Caco-2 (cell line): Measurements from ENCODE around the gene CKMT1B. TPM values are rescaled to one million over a fixed set of nuclear protein-coding genes. Genes with fewer than 3 reads are reported as not detected.
"Not testable (repeated sequence)": the region's sequence is repeated elsewhere in the genome, so short reads cannot be mapped to it uniquely, and the experiment has no call there.

Experiments
- BruUV-seq: library from RNA; stranded (reverse); fragments of 400-500 nt; replicated peaks from 2 replicates; lab custom pipeline; 2021; lab: Mats Ljungman, UMichigan
- CTCF ChIA-PET: fragments of 300-600 bp; sonication (Branson Sonifier 250); formaldehyde crosslinking; loops from one replicate; lab custom pipeline; 2022; ENCODE audit warnings: antibody characterized with exemption; lab: Charles Lee
- POLR2A ChIA-PET: fragments of 300-600 bp; sonication (Branson Sonifier 250); formaldehyde crosslinking; loops from one replicate; lab custom pipeline; 2022; ENCODE audit warnings: antibody characterized with exemption; lab: Charles Lee
- DNase-seq, 2 experiments: peaks; one replicate each; pipeline versions ENCODE4 v3.0.0 to v3.0.0-alpha.2; 2020 to 2022
- H3K27me3 ChIP-seq: replicated peaks from 2 replicates; pipeline ENCODE4 v1.6.0; 2011; ENCODE audit warnings: low read length; ENCODE audit not compliant: control insufficient read depth, insufficient read depth
- H3K36me3 ChIP-seq: 2 replicates; pipeline ENCODE4 v1.5.1; 2011; ENCODE audit warnings: low read length; ENCODE audit not compliant: control insufficient read depth, insufficient read depth
- H3K4me1 ChIP-seq: fragments of 250-450 bp; sonication (Bioruptor Pico); 2 replicates; pipeline ENCODE4 v1.5.1; 2020; ENCODE audit warnings: mild to moderate bottlenecking
- H3K4me3 ChIP-seq: 2 replicates; pipeline ENCODE4 v1.5.1; 2011; ENCODE audit warnings: low read depth, mild to moderate bottlenecking, control low read depth, low read length
- H3K9me3 ChIP-seq: fragments of 250-450 bp; sonication (Bioruptor Pico); 2 replicates; pipeline ENCODE4 v1.5.1; 2020; ENCODE audit warnings: mild to moderate bottlenecking, moderate library complexity
- H3K27ac Mint-ChIP-seq: one replicate; pipeline ENCODE4 v1.8.0; 2022; ENCODE audit warnings: mixed read lengths; ENCODE audit not compliant: unreplicated experiment
- H3K27me3 Mint-ChIP-seq: one replicate; pipeline ENCODE4 v1.8.0; 2022; ENCODE audit warnings: mixed read lengths; ENCODE audit not compliant: insufficient read depth, unreplicated experiment
- H3K36me3 Mint-ChIP-seq: one replicate; pipeline ENCODE4 v1.8.0; 2022; ENCODE audit warnings: mild to moderate bottlenecking, mixed read lengths; ENCODE audit not compliant: insufficient read depth, unreplicated experiment
- H3K4me1 Mint-ChIP-seq: one replicate; pipeline ENCODE4 v1.8.0; 2022; ENCODE audit warnings: low read depth, mixed read lengths; ENCODE audit not compliant: unreplicated experiment
- H3K4me3 Mint-ChIP-seq: one replicate; pipeline ENCODE4 v1.8.0; 2022; ENCODE audit warnings: mild to moderate bottlenecking, moderate library complexity, mixed read lengths; ENCODE audit not compliant: unreplicated experiment
- H3K9me3 Mint-ChIP-seq: one replicate; pipeline ENCODE4 v1.8.0; 2022; ENCODE audit warnings: mixed read lengths; ENCODE audit not compliant: unreplicated experiment
- CTCF ChIP-seq, 2 experiments: fragments of 200-600 bp in 1 of 2; IDR thresholded peaks; 1 replicate in 1 of 2; 2 replicates in 1 of 2; pipeline versions ENCODE4 v1.5.1 to v1.8.0; 2011 to 2022; ENCODE audit warnings: antibody characterized with exemption in 1 of 2, control low read depth in 1 of 2, inconsistent platforms in 1 of 2, low read depth in 1 of 2, low read length in 1 of 2, mild to moderate bottlenecking in 1 of 2, moderate library complexity in 1 of 2; ENCODE audit not compliant: insufficient read depth in 1 of 2, severe bottlenecking in 1 of 2, unreplicated experiment in 1 of 2
- intact Hi-C: fragments of 100-400 bp; cut with micrococcal nuclease; formaldehyde crosslinking; loops from one replicate; pipeline ENCODE4 v1.10.0; 2022; ENCODE audit not compliant: unreplicated experiment
- total RNA-seq: library from RNA; stranded (reverse); gene quantifications from 2 replicates; pipeline ENCODE4 v1.2.3, GENCODE V29; 2022

CKMT1B gene
- total RNA-seq, 1 experiment from 2014 or later, result 1.6 TPM

- intact Hi-C loops, result no loop called here
- Mint-ChIP-seq H3K9me3 (no peaks in the 10 kb centered on the region), H3K27me3 (no peaks in the 10 kb centered on the region), H3K4me1 (no peaks in the 10 kb centered on the region), H3K36me3 (no peaks in the 10 kb centered on the region), H3K27ac (no peak overlapping the region), H3K4me3 (no peak overlapping the region)
- Histone ChIP-seq H3K27me3 (no peaks in the 10 kb centered on the region), H3K36me3 (peaks cover 1% of the 10 kb centered on the region; the same call in 1 of the 2 replicates), H3K9me3 (no peaks in the 10 kb centered on the region), H3K4me1 (no peaks in the 10 kb centered on the region), H3K4me3 (no peak overlapping the region)
- no peak for TF ChIP-seq CTCF (IDR thresholded peaks at IDR 0.05; ENCODE audit: insufficient read depth in 1 of 2, low read depth in 1 of 2, low read length in 1 of 2, severe bottlenecking in 1 of 2, unreplicated experiment in 1 of 2)
- POLR2A ChIA-PET, result no interaction called here
- CTCF ChIA-PET, result no interaction called here
- DNase-seq, result no peak
- BruUV-seq, result no TSS peak
Observed at GRCh38 chr15:43552986-43553385, 40.8 kb upstream of the CKMT1B start.

GRCh38 chr15:43562753-43563152 lies 31.1 kb upstream of the CKMT1B start:
- H3K9me3 ChIP-seq, H3K36me3 Mint-ChIP-seq, H3K36me3 ChIP-seq, H3K4me3 Mint-ChIP-seq, intact Hi-C loops, POLR2A ChIA-PET, H3K4me1 ChIP-seq, DNase-seq, H3K4me3 ChIP-seq, H3K27ac Mint-ChIP-seq, BruUV-seq, H3K27me3 Mint-ChIP-seq, CTCF ChIA-PET, H3K27me3 ChIP-seq, H3K4me1 Mint-ChIP-seq, H3K9me3 Mint-ChIP-seq: not testable (repeated sequence)

DNA sequence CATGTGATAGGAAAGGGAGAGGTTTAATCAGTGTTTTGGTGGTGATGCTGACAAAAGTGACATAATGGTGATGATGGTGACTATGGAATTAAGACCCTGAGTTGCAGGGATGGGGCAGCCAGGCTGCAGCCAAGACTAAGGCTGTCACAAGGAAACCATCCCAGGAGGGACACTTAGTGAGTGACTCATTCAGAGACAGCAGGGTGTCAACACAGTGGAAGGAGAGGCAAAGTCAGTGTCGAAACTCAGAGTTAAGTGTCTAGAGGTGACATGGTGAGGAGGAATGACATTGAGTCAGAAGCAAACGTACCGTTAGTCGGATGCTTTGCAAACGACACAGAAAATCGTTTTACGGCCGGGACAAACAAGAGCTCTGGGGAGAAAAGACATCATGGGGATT lies 30.0 kb upstream of the CKMT1B start:
- intact Hi-C loops, H3K27me3 ChIP-seq, H3K36me3 Mint-ChIP-seq, BruUV-seq, H3K4me1 ChIP-seq, H3K4me3 Mint-ChIP-seq, H3K9me3 Mint-ChIP-seq, DNase-seq, H3K36me3 ChIP-seq, POLR2A ChIA-PET, H3K4me3 ChIP-seq, CTCF ChIA-PET, H3K27ac Mint-ChIP-seq, H3K9me3 ChIP-seq, H3K4me1 Mint-ChIP-seq, H3K27me3 Mint-ChIP-seq: not testable (repeated sequence)

DNA sequence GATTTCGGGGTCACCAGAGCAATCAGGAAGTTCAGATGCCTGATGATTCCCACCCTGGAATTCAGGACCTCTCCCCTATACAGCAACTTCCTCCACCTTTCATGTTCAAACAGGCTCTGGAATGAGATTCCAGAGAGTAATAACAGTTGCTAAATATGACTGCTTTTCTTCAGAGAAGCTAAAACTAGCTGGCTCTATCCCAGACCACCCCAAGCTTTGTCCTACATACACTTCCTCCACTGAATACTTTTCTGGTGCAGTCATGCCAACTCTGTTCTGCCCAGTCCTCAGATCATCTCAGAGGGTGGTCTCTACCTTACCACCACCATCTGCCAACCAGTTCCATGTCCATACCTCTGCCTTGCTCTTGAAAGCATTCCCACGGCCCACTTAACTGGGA lies 27.2 kb upstream of the CKMT1B start:
- H3K9me3 ChIP-seq, H3K4me1 ChIP-seq, BruUV-seq, H3K36me3 ChIP-seq, H3K4me3 Mint-ChIP-seq, H3K27ac Mint-ChIP-seq, H3K27me3 Mint-ChIP-seq, H3K36me3 Mint-ChIP-seq, H3K9me3 Mint-ChIP-seq, H3K27me3 ChIP-seq, H3K4me1 Mint-ChIP-seq, CTCF ChIA-PET, H3K4me3 ChIP-seq, intact Hi-C loops, POLR2A ChIA-PET, DNase-seq: not testable (repeated sequence)

DNA sequence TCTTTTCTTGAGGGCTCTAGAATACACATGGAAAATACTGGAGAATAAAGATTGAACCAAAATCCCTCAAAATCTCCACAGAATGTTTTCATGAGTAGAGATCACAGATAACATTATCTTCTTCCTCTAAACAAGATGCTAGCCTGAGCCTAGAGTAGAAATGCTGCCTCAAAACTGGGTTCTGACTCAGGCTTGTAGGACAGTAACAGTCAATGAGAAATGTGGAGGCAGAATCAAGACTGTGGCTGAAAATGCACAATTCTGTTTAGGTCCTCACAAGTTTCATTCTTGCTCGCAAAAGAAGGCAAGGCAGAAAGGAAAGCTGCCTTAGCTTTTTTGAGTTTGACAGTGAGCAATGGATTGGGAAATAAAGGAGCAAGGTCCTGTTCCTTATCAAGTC lies 19.2 kb upstream of the CKMT1B start:
- H3K9me3 Mint-ChIP-seq, intact Hi-C loops, BruUV-seq, CTCF ChIA-PET, DNase-seq, H3K36me3 ChIP-seq, H3K9me3 ChIP-seq, H3K4me3 Mint-ChIP-seq, POLR2A ChIA-PET, H3K27ac Mint-ChIP-seq, H3K36me3 Mint-ChIP-seq, H3K4me1 Mint-ChIP-seq, H3K4me1 ChIP-seq, H3K4me3 ChIP-seq, H3K27me3 Mint-ChIP-seq, H3K27me3 ChIP-seq: not testable (repeated sequence)

DNA sequence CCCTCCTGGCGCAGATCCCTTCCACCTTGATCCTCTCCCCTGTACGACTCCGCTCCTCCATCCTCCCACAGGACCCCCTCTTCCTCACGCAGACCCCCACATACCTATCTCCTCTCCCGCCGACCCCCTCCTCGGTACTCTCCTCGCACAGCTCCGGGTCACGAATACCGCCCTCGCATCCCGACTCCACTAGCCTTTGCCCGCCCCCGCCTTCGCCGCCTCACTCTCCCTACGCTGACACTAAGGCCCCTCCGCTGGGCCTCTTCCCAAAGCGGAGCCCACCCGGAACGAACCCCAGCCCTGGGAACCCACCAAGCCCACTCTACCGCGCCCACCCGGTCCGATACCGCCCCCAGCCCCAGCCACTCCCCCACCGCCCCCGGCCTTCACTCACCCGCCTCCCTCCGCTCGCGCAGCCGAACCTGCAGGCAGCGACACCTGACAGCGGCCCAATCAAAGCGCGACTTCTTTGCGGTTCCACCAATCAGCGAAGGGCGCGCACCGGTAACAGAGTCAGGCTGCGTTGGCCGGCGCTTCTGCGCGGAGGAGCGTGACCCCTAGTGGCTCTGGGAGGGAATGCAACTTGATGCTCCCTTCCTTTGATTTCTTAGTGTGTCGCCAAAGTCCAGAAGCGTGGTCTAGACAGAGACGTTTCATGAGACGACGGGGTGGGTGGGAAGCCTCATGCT lies 3.9 kb upstream of the CKMT1B start, which contains the start of gene PPIP5K1:
Gene PPIP5K1 (minus strand): TSS at position 431 of the 689 bp plus-strand sequence. CDS start 5,704 bp downstream, outside the sequence.
- BruUV-seq, CTCF ChIA-PET, H3K9me3 ChIP-seq, H3K36me3 ChIP-seq, H3K4me3 ChIP-seq, H3K4me1 ChIP-seq, H3K36me3 Mint-ChIP-seq, H3K27ac Mint-ChIP-seq, intact Hi-C loops, H3K4me3 Mint-ChIP-seq, DNase-seq, H3K4me1 Mint-ChIP-seq, H3K27me3 ChIP-seq, H3K27me3 Mint-ChIP-seq, H3K9me3 Mint-ChIP-seq, POLR2A ChIA-PET: not testable (repeated sequence)
